Upper lobe of left lung (tissue), 4 donors: ENCODE results near the gene POLG2.
A peak's percentile ranks its signal among the peaks of the same experiment; 100 is the strongest.

Experiments
- EP300 ChIP-seq, 4 donors: sonication (generic); formaldehyde crosslinking; IDR thresholded peaks; one replicate each; pipeline ENCODE4 v1.5.1; 2017; ENCODE audit warnings: antibody characterized with exemption in 4 of 4, control low read depth in 2 of 4
- POLR2A ChIP-seq, 4 donors: fragments of 450-650 bp; IDR thresholded peaks; one replicate each; pipeline ENCODE4 v1.5.1; 2016 to 2017; ENCODE audit warnings: antibody characterized with exemption in 4 of 4, mild to moderate bottlenecking in 2 of 4
- POLR2AphosphoS5 ChIP-seq, 2 donors: sonication (generic); formaldehyde crosslinking; IDR thresholded peaks; one replicate each; pipeline ENCODE4 v1.5.1; 2017; ENCODE audit warnings: antibody characterized with exemption in 2 of 2
- TF ChIP-seq, protein P1 (sequence below), 6 experiments: fragments of 450-650 bp in 4 of 6; fragments of 200-600 bp in 2 of 6; sonication (generic) in 2 of 6; IDR thresholded peaks; one replicate each; pipeline ENCODE4 v1.5.1; 2016 to 2019; ENCODE audit warnings: antibody characterized with exemption in 6 of 6

DNA sequence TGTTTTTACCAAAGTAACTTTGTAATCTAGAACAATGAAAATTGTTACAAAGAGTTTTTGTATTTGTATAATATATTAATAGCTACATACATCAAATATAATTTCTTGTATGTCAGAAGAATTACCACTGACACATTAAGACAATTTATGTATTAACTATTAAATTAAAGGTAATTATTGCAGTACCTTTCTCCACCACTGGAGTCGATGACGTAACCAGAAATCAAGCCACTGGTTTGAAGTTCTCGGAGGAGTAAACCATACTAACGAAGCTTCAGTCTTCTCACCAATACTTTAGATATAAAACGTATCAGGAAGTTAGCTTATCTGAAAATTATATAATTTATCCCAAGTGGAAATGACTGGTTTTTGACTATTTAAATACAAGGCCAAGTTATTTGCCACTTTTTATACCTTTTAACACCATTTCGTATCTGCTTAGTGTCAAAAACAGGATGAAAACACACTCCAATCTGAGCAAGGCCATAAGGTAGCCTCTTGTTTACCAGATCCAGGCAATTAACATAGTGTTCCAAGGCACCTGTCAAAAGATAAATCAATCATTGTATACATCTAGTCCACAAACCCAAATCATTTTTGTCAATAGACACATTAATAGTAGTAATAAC lies 4.3 kb downstream of the POLG2 start:
- TF ChIP-seq EP300 (IDR thresholded peaks at IDR 0.05) (no peak), POLR2AphosphoS5 (IDR thresholded peaks at IDR 0.05) (no peak), POLR2A (IDR thresholded peaks at IDR 0.05) (no peak)
- TF ChIP-seq, protein P1, sequence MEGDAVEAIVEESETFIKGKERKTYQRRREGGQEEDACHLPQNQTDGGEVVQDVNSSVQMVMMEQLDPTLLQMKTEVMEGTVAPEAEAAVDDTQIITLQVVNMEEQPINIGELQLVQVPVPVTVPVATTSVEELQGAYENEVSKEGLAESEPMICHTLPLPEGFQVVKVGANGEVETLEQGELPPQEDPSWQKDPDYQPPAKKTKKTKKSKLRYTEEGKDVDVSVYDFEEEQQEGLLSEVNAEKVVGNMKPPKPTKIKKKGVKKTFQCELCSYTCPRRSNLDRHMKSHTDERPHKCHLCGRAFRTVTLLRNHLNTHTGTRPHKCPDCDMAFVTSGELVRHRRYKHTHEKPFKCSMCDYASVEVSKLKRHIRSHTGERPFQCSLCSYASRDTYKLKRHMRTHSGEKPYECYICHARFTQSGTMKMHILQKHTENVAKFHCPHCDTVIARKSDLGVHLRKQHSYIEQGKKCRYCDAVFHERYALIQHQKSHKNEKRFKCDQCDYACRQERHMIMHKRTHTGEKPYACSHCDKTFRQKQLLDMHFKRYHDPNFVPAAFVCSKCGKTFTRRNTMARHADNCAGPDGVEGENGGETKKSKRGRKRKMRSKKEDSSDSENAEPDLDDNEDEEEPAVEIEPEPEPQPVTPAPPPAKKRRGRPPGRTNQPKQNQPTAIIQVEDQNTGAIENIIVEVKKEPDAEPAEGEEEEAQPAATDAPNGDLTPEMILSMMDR (IDR thresholded peaks at IDR 0.05): peak; percentile 31 to 53 (median 42)
